DND-41 (cell line): ENCODE measurements around the gene METTL2B.
"Not testable (repeated sequence)": the region's sequence is repeated elsewhere in the genome, so short reads cannot be mapped to it uniquely, and the experiment has no call there.

Source experiments
- CTCF ChIP-seq: IDR thresholded peaks from 2 replicates; pipeline ENCODE4 v1.5.1; 2012; ENCODE audit warnings: borderline replicate concordance, low read length, moderate library complexity, mild to moderate bottlenecking; ENCODE audit not compliant: poor library complexity, severe bottlenecking; ENCODE audit errors: extremely low read depth
- EZH2 ChIP-seq: IDR thresholded peaks from 3 replicates; pipeline ENCODE4 v1.6.1; 2012; ENCODE audit warnings: borderline replicate concordance, low read depth, mild to moderate bottlenecking, moderate library complexity, low read length, inconsistent platforms; ENCODE audit not compliant: severe bottlenecking

DNA sequence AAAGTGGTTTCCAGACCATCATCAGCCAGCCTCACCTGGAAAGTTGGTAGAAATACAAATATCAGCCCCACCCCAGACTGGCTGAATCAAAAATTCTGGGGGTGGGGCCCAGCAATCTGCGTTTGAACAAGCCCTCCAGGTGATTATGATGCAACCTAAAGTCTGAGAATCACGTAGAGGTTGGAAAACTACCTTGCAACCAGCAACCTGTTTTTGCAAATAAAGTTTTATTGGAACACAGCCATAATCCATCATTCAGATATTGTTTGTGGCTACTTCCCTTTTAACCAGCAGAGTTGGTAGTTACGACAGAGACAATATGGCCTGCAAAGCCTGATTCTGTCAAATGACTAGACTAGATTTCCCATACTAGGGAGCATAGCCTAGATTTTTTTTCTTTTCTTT is 49.5 kb downstream of the METTL2B start:
- not testable (repeated sequence) for TF ChIP-seq CTCF, EZH2
